Measurements from ENCODE around the gene ENKUR.

GRCh38 chr10:25039531-25039930, 23.6 kb upstream of the ENKUR start:
- TF ChIP-seq, protein P1, sequence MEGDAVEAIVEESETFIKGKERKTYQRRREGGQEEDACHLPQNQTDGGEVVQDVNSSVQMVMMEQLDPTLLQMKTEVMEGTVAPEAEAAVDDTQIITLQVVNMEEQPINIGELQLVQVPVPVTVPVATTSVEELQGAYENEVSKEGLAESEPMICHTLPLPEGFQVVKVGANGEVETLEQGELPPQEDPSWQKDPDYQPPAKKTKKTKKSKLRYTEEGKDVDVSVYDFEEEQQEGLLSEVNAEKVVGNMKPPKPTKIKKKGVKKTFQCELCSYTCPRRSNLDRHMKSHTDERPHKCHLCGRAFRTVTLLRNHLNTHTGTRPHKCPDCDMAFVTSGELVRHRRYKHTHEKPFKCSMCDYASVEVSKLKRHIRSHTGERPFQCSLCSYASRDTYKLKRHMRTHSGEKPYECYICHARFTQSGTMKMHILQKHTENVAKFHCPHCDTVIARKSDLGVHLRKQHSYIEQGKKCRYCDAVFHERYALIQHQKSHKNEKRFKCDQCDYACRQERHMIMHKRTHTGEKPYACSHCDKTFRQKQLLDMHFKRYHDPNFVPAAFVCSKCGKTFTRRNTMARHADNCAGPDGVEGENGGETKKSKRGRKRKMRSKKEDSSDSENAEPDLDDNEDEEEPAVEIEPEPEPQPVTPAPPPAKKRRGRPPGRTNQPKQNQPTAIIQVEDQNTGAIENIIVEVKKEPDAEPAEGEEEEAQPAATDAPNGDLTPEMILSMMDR (IDR thresholded peaks at IDR 0.05) = no peak
- no peak for TF ChIP-seq POLR2A (IDR thresholded peaks at IDR 0.05)

Measured in thyroid gland (tissue), 4 donors.